Ishikawa (cell line): ENCODE data around the gene LRFN2.

Experiments used
- CREB1 ChIP-seq: IDR thresholded peaks from 2 replicates; pipeline ENCODE4 v1.6.1; 2012; ENCODE audit warnings: low read depth
- EP300 ChIP-seq: IDR thresholded peaks from 2 replicates; pipeline ENCODE4 v1.6.1; 2012; ENCODE audit warnings: borderline replicate concordance
- FOXM1 ChIP-seq: IDR thresholded peaks from 2 replicates; pipeline ENCODE4 v1.6.1; 2012; ENCODE audit warnings: low read depth, borderline replicate concordance
- MAX ChIP-seq: IDR thresholded peaks from 2 replicates; pipeline ENCODE4 v1.6.1; 2012
- RAD21 ChIP-seq: IDR thresholded peaks from 2 replicates; pipeline ENCODE4 v1.6.1; 2012; ENCODE audit warnings: low read depth
- REST ChIP-seq: IDR thresholded peaks from 2 replicates; pipeline ENCODE4 v1.6.1; 2012; ENCODE audit warnings: low read depth, mild to moderate bottlenecking
- TCF12 ChIP-seq: IDR thresholded peaks from 2 replicates; pipeline ENCODE4 v1.6.1; 2012; ENCODE audit warnings: low read depth

GRCh38 chr6:40392589-40392988, 194.6 kb downstream of the LRFN2 start:
- TF ChIP-seq RAD21 (no peak), REST (no peak), MAX (no peak), FOXM1 (no peak), EP300 (no peak), TCF12 (no peak), CREB1 (no peak)
